MM.1S (cell line): Measurements from ENCODE around the gene RPL29.

Source experiments
- DNase-seq: peaks from one replicate; pipeline ENCODE4 v3.0.0-alpha.2; 2015
- H2AFZ ChIP-seq: fragments of 300-600 bp; sonication (generic); 2 replicates; pipeline ENCODE4 v1.6.0; 2016; ENCODE audit warnings: antibody characterized with exemption, low read length
- H3F3A ChIP-seq: fragments of 300-600 bp; sonication (generic); 2 replicates; pipeline ENCODE4 v1.6.1; 2016; ENCODE audit warnings: mild to moderate bottlenecking, antibody characterized with exemption, low read length, moderate library complexity, mixed read lengths; ENCODE audit not compliant: insufficient read depth
- H3K27ac ChIP-seq: fragments of 300-600 bp; sonication (generic); 2 replicates; pipeline ENCODE4 v1.5.1; 2016; ENCODE audit warnings: mild to moderate bottlenecking, low read length
- H3K27me3 ChIP-seq: fragments of 300-600 bp; sonication (generic); replicated peaks from 2 replicates; pipeline ENCODE4 v1.6.0; 2016; ENCODE audit warnings: low read length; ENCODE audit not compliant: insufficient read depth
- H3K36me3 ChIP-seq: fragments of 300-600 bp; sonication (generic); replicated peaks from 2 replicates; pipeline ENCODE4 v1.6.1; 2016; ENCODE audit warnings: mild to moderate bottlenecking, low read length, mixed read lengths; ENCODE audit not compliant: insufficient read depth
- H3K4me1 ChIP-seq: fragments of 300-600 bp; sonication (generic); 2 replicates; pipeline ENCODE4 v1.6.1; 2016; ENCODE audit warnings: low read length, mixed read lengths
- H3K4me2 ChIP-seq: fragments of 300-600 bp; sonication (generic); 2 replicates; pipeline ENCODE4 v1.6.0; 2016; ENCODE audit warnings: low read depth, low read length
- H3K4me3 ChIP-seq: fragments of 300-600 bp; sonication (generic); 2 replicates; pipeline ENCODE4 v1.5.1; 2016; ENCODE audit warnings: low read length, mixed read lengths
- H3K79me2 ChIP-seq: fragments of 300-600 bp; sonication (generic); 2 replicates; pipeline ENCODE4 v1.6.1; 2016; ENCODE audit warnings: mixed run types, low read length, mixed read lengths
- H3K9ac ChIP-seq: fragments of 300-600 bp; sonication (generic); 2 replicates; pipeline ENCODE4 v1.6.1; 2016; ENCODE audit warnings: low read length, mixed read lengths
- H3K9me2 ChIP-seq: fragments of 300-600 bp; sonication (generic); replicated peaks from 2 replicates; pipeline ENCODE4 v1.6.1; 2016; ENCODE audit warnings: mild to moderate bottlenecking, low read length, mixed read lengths; ENCODE audit not compliant: insufficient read depth
- H3K9me3 ChIP-seq: fragments of 300-600 bp; sonication (generic); replicated peaks from 2 replicates; pipeline ENCODE4 v1.6.1; 2016; ENCODE audit warnings: mild to moderate bottlenecking, low read length, mixed read lengths; ENCODE audit not compliant: insufficient read depth
- H4K20me1 ChIP-seq: fragments of 300-600 bp; sonication (generic); 2 replicates; pipeline ENCODE4 v1.6.1; 2016; ENCODE audit warnings: mild to moderate bottlenecking, low read length, moderate library complexity, mixed read lengths; ENCODE audit not compliant: insufficient read depth
- CTCF ChIP-seq: fragments of 300-600 bp; sonication (generic); IDR thresholded peaks from 2 replicates; pipeline ENCODE4 v1.5.1; 2016; ENCODE audit warnings: antibody characterized with exemption, low read length, mixed read lengths
- EZH2 ChIP-seq: fragments of 300-600 bp; sonication (generic); optimal IDR thresholded peaks from 2 replicates; pipeline ENCODE3; 2017; ENCODE audit warnings: low read depth, mild to moderate bottlenecking, antibody characterized with exemption, low read length, mixed read lengths
- EZH2phosphoT487 ChIP-seq: fragments of 300-600 bp; sonication (generic); IDR thresholded peaks from 2 replicates; pipeline ENCODE4 v1.6.1; 2018; ENCODE audit warnings: antibody characterized with exemption, low read length

RPL29 gene

GRCh38 chr3:51959651-51960050 is 36.0 kb downstream of the RPL29 start:
- Histone ChIP-seq H3K4me3 (no peak overlapping the region), H3K79me2 (no peaks in the 10 kb centered on the region), H3K4me1 (no peaks in the 10 kb centered on the region), H3K9ac (no peak overlapping the region), H4K20me1 (no peaks in the 10 kb centered on the region), H2AFZ (no peak overlapping the region), H3K27me3 (peaks cover 7% of the 10 kb centered on the region; the same call in 1 of the 2 replicates), H3K9me2 (no peaks in the 10 kb centered on the region), H3K27ac (no peak overlapping the region), H3K4me2 (no peak overlapping the region), H3K9me3 (no peaks in the 10 kb centered on the region), H3K36me3 (no peaks in the 10 kb centered on the region), H3F3A (no peaks in the 10 kb centered on the region)
- no peak for DNase-seq
- TF ChIP-seq EZH2 = no peak
- TF ChIP-seq CTCF = no peak
- no peak for TF ChIP-seq EZH2phosphoT487

GRCh38 chr3:51958603-51959521 is 36.8 kb downstream of the RPL29 start:
- no peak overlapping the region for H3K27ac ChIP-seq
- TF ChIP-seq CTCF (no peak), EZH2 (no peak), EZH2phosphoT487 (no peak)
- no peaks in the 10 kb centered on the region for H3K9me2 ChIP-seq
- no peaks in the 10 kb centered on the region for H3F3A ChIP-seq
- no peak overlapping the region for H3K9ac ChIP-seq
- DNase-seq = no peak
- H4K20me1 ChIP-seq = no peaks in the 10 kb centered on the region
- H3K9me3 ChIP-seq = no peaks in the 10 kb centered on the region
- peaks cover 10% of the 10 kb centered on the region; the same call in 1 of the 2 replicates for H3K27me3 ChIP-seq
- H2AFZ ChIP-seq = no peak overlapping the region
- no peaks in the 10 kb centered on the region for H3K4me1 ChIP-seq
- H3K79me2 ChIP-seq = no peaks in the 10 kb centered on the region
- H3K4me2 ChIP-seq = no peak overlapping the region
- H3K36me3 ChIP-seq = no peaks in the 10 kb centered on the region
- H3K4me3 ChIP-seq = no peak overlapping the region

- no peaks in the 10 kb centered on the region for H3K79me2 ChIP-seq
- H3F3A ChIP-seq = no peaks in the 10 kb centered on the region
- H4K20me1 ChIP-seq = no peaks in the 10 kb centered on the region
- no peaks in the 10 kb centered on the region for H3K4me1 ChIP-seq
- no peak overlapping the region for H2AFZ ChIP-seq
- no peaks in the 10 kb centered on the region for H3K36me3 ChIP-seq
- no peak for TF ChIP-seq EZH2phosphoT487
- no peak for TF ChIP-seq CTCF
- TF ChIP-seq EZH2 = no peak
- H3K9me3 ChIP-seq = no peaks in the 10 kb centered on the region
- no peak overlapping the region for H3K4me2 ChIP-seq
- no peaks in the 10 kb centered on the region for H3K9me2 ChIP-seq
- H3K4me3 ChIP-seq = no peak overlapping the region
- no peak overlapping the region for H3K9ac ChIP-seq
- no peak overlapping the region for H3K27ac ChIP-seq
- no peak for DNase-seq
- H3K27me3 ChIP-seq = peaks cover 12% of the 10 kb centered on the region; the same call in 1 of the 2 replicates
Measured at GRCh38 chr3:51957520-51958205, 38.0 kb downstream of the RPL29 start.
